HL-60/S4 treated with phorbol 12-myristate 13-acetate at 8.2 ng/mL for 4 days and 3 days (cell line): ENCODE measurements around the gene TSHZ3.

Experiments
- in situ Hi-C: fragments of 300-500 bp; cut with MboI; formaldehyde crosslinking; loops from 2 replicates; pipeline ENCODE4 v1.15.0; 2022; ENCODE audit warnings: low sequenced_read_pairs

Gene TSHZ3

GRCh38 chr19:31339411-31339810 is 9.8 kb downstream of the TSHZ3 start:
- in situ Hi-C loops: no loop called here

- in situ Hi-C loops: no loop called here
Measured at GRCh38 chr19:31338069-31338776, 11.0 kb downstream of the TSHZ3 start.

- in situ Hi-C loops: no loop called here
Measured at GRCh38 chr19:31337008-31337914, 12.0 kb downstream of the TSHZ3 start.

- in situ Hi-C loops: no loop called here
Measured at GRCh38 chr19:31335716-31336115, 13.5 kb downstream of the TSHZ3 start.

- in situ Hi-C loops: no loop called here
Measured at GRCh38 chr19:31334849-31335624, 14.2 kb downstream of the TSHZ3 start.

- in situ Hi-C loops: no loop called here
Measured at GRCh38 chr19:31334101-31334848, 15.0 kb downstream of the TSHZ3 start.

GRCh38 chr19:31332096-31332495 is 17.1 kb downstream of the TSHZ3 start:
- in situ Hi-C loops: no loop called here

GRCh38 chr19:31331536-31331935 is 17.7 kb downstream of the TSHZ3 start:
- in situ Hi-C loops: no loop called here

- in situ Hi-C loops: no loop called here
Measured at GRCh38 chr19:31330761-31331160, 18.5 kb downstream of the TSHZ3 start.

- in situ Hi-C loops: no loop called here
Measured at GRCh38 chr19:31330237-31330636, 19.0 kb downstream of the TSHZ3 start.

- in situ Hi-C loops: no loop called here
Measured at GRCh38 chr19:31329819-31330218, 19.4 kb downstream of the TSHZ3 start.

- in situ Hi-C loops: no loop called here
Measured at GRCh38 chr19:31328238-31328637, 21.0 kb downstream of the TSHZ3 start.

- in situ Hi-C loops: no loop called here
Measured at GRCh38 chr19:31326329-31327028, 22.8 kb downstream of the TSHZ3 start.

GRCh38 chr19:31325342-31325741 is 23.9 kb downstream of the TSHZ3 start:
- in situ Hi-C loops: no loop called here

GRCh38 chr19:31319465-31319864 is 29.8 kb downstream of the TSHZ3 start:
- in situ Hi-C loops: no loop called here

- in situ Hi-C loops: no loop called here
Measured at GRCh38 chr19:31318790-31319425, 30.3 kb downstream of the TSHZ3 start.

GRCh38 chr19:31317570-31317969 is 31.7 kb downstream of the TSHZ3 start:
- in situ Hi-C loops: no loop called here

- in situ Hi-C loops: no loop called here
Measured at GRCh38 chr19:31317093-31317492, 32.1 kb downstream of the TSHZ3 start.

GRCh38 chr19:31316201-31316951 is 32.9 kb downstream of the TSHZ3 start:
- in situ Hi-C loops: no loop called here
